NCI-H187 treated with DMSO at 0.1 percent for 48 hours (cell line): ENCODE data around the gene TMTC2.

Source experiments
- DNase-seq: peaks from one replicate; lab custom pipeline; 2025; lab: John Stamatoyannopoulos, UW

The TMTC2 gene

GRCh38 chr12:82954064-82954463 lies 267.4 kb downstream of the TMTC2 start:
- no peak for DNase-seq

DNA sequence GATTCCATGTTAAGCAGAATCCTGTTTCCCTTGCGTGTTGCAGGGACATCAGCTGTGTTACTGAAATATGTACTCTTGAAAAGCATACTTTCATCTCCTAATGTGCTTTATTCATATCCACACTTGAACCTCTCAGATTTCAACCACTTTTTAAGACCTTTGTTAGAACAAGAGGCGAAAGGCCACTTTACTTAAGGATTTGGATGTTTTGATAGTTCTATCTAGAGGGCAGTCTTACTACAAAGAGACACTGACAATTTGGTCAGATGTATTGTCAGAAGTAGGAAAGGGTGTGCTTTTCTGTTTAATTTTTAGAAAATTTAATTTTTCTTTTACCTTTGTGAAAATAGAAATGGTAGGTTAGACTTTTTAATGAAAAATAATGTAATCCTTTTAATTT lies 267.9 kb downstream of the TMTC2 start:
- no peak for DNase-seq

GRCh38 chr12:82955043-82955442 lies 268.3 kb downstream of the TMTC2 start:
- DNase-seq = no peak

- DNase-seq = no peak
Observed at GRCh38 chr12:82958966-82959365, 272.3 kb downstream of the TMTC2 start.

DNA sequence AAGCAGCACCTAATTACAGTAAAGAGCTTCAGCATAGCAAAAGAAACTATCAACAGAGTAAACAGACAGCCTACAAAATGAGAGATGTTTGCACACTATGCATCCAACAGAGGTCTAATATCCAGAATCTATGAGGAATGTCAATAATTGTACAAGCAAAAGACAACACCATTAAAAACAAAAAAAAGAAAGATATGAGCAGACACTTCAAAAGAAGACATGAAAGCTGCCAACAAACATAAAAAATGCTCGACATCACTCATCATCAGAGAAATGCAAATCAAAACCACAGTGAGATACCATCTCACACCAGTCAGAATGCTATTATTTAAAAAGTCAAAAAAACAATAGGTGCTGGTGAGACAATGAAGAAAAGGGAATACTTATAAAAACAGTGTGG lies 273.1 kb downstream of the TMTC2 start:
- DNase-seq = no peak

- no peak for DNase-seq
Observed at GRCh38 chr12:82961835-82962234, 275.1 kb downstream of the TMTC2 start.

- no peak for DNase-seq
Observed at GRCh38 chr12:82963956-82964355, 277.2 kb downstream of the TMTC2 start.

GRCh38 chr12:82964446-82964845 lies 277.7 kb downstream of the TMTC2 start:
- no peak for DNase-seq

- no peak for DNase-seq
Observed at GRCh38 chr12:82966001-82966559, 279.4 kb downstream of the TMTC2 start.

- DNase-seq = no peak
Observed at GRCh38 chr12:82968631-82969367, 282.1 kb downstream of the TMTC2 start.

GRCh38 chr12:82970614-82971013 lies 283.9 kb downstream of the TMTC2 start:
- no peak for DNase-seq

DNA sequence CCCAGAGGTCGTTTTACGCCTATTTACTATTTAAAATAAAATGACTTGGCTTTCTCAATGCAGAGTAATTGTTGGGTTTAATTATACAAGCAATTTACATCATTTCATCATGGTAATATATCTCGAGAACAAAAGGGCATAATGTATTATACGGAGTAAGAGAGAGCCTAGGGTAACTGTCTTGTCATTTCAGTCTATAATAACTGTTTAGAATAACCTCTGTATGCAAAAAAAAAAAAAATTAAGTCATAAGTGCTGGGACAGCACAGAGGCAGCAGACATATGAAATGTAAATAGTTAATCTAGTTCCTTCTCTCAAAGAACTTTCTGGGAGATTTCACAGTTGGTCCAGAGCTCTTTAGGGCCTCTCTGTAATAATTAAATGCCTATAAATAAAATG lies 284.9 kb downstream of the TMTC2 start:
- no peak for DNase-seq

- no peak for DNase-seq
Observed at GRCh38 chr12:82972624-82973023, 285.9 kb downstream of the TMTC2 start.

- no peak for DNase-seq
Observed at GRCh38 chr12:82973592-82973991, 286.9 kb downstream of the TMTC2 start.

GRCh38 chr12:82981150-82981549 lies 294.4 kb downstream of the TMTC2 start:
- no peak for DNase-seq

- DNase-seq = no peak
Observed at GRCh38 chr12:82994117-82994516, 307.4 kb downstream of the TMTC2 start.

DNA sequence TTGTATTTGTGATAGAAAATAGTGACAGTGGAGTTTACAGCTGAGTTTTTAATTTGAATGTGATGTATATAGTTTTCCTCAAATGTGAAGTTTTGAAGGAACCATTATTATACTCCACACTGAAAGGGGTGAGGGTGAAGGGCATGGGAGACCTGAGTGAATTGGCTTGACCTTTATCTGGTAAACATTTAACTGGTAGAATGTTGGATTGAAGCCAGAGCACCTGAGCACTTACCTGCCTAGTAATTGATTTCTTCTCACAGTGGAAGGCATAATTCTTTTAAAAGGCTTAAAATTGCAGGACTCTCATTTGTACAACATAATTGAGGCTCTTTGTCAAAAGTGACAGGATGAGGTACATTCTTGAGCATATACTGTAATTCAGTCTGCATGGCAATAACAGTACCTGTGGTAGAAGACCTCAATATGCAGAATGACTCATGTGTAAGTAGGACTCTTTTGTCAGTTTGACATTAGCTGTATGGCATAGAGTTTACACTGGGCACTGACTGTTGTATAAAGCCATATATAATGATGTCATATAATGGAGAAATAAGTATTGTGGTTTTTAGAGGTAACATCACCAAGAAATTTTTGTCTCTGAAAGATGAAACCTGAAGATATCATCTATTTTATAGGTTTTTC lies 309.6 kb downstream of the TMTC2 start:
- no peak for DNase-seq

- DNase-seq = no peak
Observed at GRCh38 chr12:82998509-82998908, 311.8 kb downstream of the TMTC2 start.

- no peak for DNase-seq
Observed at GRCh38 chr12:83003026-83003425, 316.3 kb downstream of the TMTC2 start.

DNA sequence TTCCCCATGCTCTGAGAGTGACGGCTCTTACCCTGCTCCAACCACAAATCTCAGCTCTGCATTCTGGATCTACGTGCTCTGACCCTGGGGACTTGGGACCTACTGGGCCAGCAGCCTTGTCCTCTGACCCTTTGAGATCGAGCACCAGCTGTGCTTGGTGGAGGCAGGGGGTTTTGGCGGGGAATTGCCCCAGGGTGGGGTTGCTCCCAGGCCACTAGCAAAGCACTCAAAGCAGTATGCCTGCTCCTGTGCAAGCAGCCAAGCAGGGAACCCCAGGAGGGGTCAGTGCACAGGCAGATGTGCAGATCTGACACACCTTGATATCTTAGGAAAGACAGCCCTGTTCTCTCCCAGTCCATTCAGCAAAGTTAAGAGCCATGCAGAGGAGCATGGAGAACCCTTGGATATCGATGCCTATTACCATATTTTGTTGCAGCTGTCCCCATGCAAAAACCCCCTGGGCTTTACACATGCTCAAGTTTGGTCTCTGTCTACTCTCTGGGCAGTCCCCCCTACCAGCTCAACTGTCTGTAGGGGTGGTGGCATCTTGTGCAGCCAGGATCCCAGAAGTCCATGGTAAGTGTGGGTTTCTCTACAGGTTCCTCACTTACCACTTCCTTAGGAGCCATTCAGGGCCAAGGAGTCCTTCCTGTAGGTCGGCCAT lies 319.0 kb downstream of the TMTC2 start:
- no peak for DNase-seq

DNA sequence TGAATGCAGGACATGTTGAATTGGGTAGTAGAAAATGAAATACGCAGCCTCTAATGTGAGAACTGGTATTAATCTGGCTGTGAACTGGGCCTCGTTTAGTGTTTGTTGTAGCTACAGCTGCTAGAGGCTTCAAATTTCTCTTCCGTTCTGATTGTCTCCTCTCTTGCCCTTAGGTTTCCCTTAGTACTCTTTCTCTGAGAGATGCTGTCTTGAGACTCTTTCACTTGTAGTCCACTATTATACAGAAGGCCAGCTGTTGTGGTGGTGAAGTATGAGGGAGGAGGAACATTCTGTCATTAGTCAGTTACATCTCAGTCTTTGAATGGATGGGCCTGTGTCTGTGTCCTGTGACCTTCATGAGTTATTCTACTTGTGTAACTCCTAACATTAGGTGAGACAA lies 322.0 kb downstream of the TMTC2 start:
- DNase-seq = no peak

- DNase-seq = no peak
Observed at GRCh38 chr12:83010169-83010804, 323.6 kb downstream of the TMTC2 start.
